PC-9 (cell line): ENCODE data around the gene A4GALT. TPM values are rescaled to one million over a fixed set of nuclear protein-coding genes. Genes with fewer than 3 reads are reported as not detected.

Source experiments
- BruUV-seq: library from RNA; stranded (reverse); fragments of 400-500 nt; replicated peaks from 2 replicates; lab custom pipeline; 2021; lab: Mats Ljungman, UMichigan
- CTCF ChIA-PET: fragments of 300-600 bp; sonication (Branson Sonifier 250); formaldehyde crosslinking; loops from one replicate; lab custom pipeline; 2022; ENCODE audit warnings: antibody characterized with exemption; lab: Charles Lee
- POLR2A ChIA-PET: fragments of 300-600 bp; sonication (Branson Sonifier 250); formaldehyde crosslinking; loops from one replicate; lab custom pipeline; 2022; ENCODE audit warnings: antibody characterized with exemption; ENCODE audit not compliant: unreplicated experiment; lab: Charles Lee
- DNase-seq, 2 experiments: peaks; one replicate each; pipeline versions ENCODE4 v3.0.0 to v3.0.0-alpha.2; 2015 to 2022; ENCODE audit warnings: mixed read lengths in 1 of 2
- H2AFZ ChIP-seq: fragments of 200-600 bp; sonication (generic); 2 replicates; pipeline ENCODE4 v1.8.1; 2017; ENCODE audit warnings: antibody characterized with exemption
- H3F3A ChIP-seq: fragments of 200-600 bp; sonication (generic); 2 replicates; pipeline ENCODE4 v1.8.1; 2017; ENCODE audit warnings: antibody characterized with exemption, mild to moderate bottlenecking, low read depth; ENCODE audit not compliant: insufficient read depth
- H3K27ac ChIP-seq: fragments of 200-600 bp; sonication (generic); 2 replicates; pipeline ENCODE4 v1.6.1; 2016; ENCODE audit warnings: mixed run types
- H3K27me3 ChIP-seq: fragments of 200-600 bp; sonication (generic); 2 replicates; pipeline ENCODE4 v1.6.1; 2016; ENCODE audit warnings: low read depth, mixed run types; ENCODE audit not compliant: insufficient read depth
- H3K36me3 ChIP-seq: fragments of 200-600 bp; sonication (generic); 2 replicates; pipeline ENCODE4 v1.6.1; 2016; ENCODE audit warnings: low read depth, mixed run types
- H3K4me1 ChIP-seq: fragments of 200-600 bp; sonication (generic); replicated peaks from 2 replicates; pipeline ENCODE4 v1.6.1; 2016; ENCODE audit warnings: mixed run types; ENCODE audit not compliant: insufficient read depth
- H3K4me2 ChIP-seq: fragments of 200-600 bp; sonication (generic); 2 replicates; pipeline ENCODE4 v1.6.1; 2017; ENCODE audit warnings: mixed run types
- H3K4me3 ChIP-seq: fragments of 200-600 bp; sonication (generic); 2 replicates; pipeline ENCODE4 v1.6.1; 2016; ENCODE audit warnings: mixed run types
- H3K79me2 ChIP-seq: fragments of 200-600 bp; sonication (generic); 2 replicates; pipeline ENCODE4 v1.6.1; 2017; ENCODE audit warnings: low read depth, mixed run types
- H3K9me2 ChIP-seq: fragments of 200-600 bp; sonication (generic); 2 replicates; pipeline ENCODE4 v1.8.1; 2017; ENCODE audit warnings: mild to moderate bottlenecking; ENCODE audit not compliant: insufficient read depth
- H3K9me3 ChIP-seq: fragments of 200-600 bp; sonication (generic); 2 replicates; pipeline ENCODE4 v1.8.1; 2016; ENCODE audit warnings: low read depth; ENCODE audit not compliant: insufficient read depth
- H4K20me1 ChIP-seq: fragments of 200-600 bp; sonication (generic); 2 replicates; pipeline ENCODE4 v1.8.1; 2017; ENCODE audit not compliant: insufficient read depth
- CTCF ChIP-seq: fragments of 200-600 bp; sonication (generic); conservative IDR thresholded peaks from 2 replicates; pipeline ENCODE4 v1.6.1; 2017; ENCODE audit warnings: mixed run types, antibody characterized with exemption, mild to moderate bottlenecking, moderate library complexity
- EZH2 ChIP-seq: fragments of 200-600 bp; sonication (generic); IDR thresholded peaks from 2 replicates; pipeline ENCODE4 v1.8.0; 2017; ENCODE audit warnings: antibody characterized with exemption, low read depth
- intact Hi-C: fragments of 100-400 bp; cut with micrococcal nuclease; formaldehyde crosslinking; loops from one replicate; pipeline ENCODE4 v1.10.0; 2022; ENCODE audit not compliant: unreplicated experiment
- total RNA-seq: library from RNA; stranded (reverse); gene quantifications from 2 replicates; pipeline ENCODE4 v1.2.3, GENCODE V29; 2021

Gene A4GALT
- total RNA-seq, 1 experiment from 2014 or later: 17.1 TPM

DNA sequence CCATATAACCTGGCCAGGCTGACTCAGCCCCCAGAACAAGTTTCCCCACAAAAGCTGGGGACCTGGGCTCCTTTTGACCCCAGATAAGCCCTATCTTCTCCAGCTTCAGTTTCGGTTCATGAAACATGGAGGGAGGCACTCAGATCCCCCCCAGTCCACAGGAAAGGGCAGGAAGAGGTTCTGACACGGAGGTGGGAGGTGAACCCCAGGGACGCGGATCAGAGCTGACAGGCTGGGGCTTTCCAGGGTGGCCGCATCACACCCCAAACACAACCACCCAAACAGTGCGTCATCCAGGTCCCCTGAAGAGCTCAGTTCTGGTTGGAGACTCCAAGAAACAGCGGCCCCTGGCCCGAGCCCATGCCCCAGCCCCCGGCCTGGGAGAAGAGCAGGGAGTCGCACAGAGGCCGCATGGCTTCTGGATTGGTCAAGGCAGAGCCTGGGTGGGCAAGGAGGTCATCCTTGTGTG lies 44.3 kb upstream of the A4GALT start:
- POLR2A ChIA-PET: interaction anchor here (0.7 kb wide), 1 partner anchor 1989 kb away, joined by 7 read pairs; no protein-coding TSS in a partner anchor
- Histone ChIP-seq H3F3A (peaks cover 12% of the 10 kb centered on the region; the same call in 1 of the 2 replicates), H3K4me2 (no peak overlapping the region), H3K27me3 (no peaks in the 10 kb centered on the region), H3K9me3 (no peaks in the 10 kb centered on the region), H4K20me1 (no peaks in the 10 kb centered on the region), H3K9me2 (no peaks in the 10 kb centered on the region), H3K36me3 (no peaks in the 10 kb centered on the region), H3K4me1 (no peaks in the 10 kb centered on the region), H3K27ac (no peak overlapping the region), H3K4me3 (no peak overlapping the region), H2AFZ (no peak overlapping the region), H3K79me2 (no peaks in the 10 kb centered on the region)
- intact Hi-C loops: no loop called here
- CTCF ChIA-PET: interaction anchor here (0.5 to 0.6 kb wide), 2 partner anchors 103 to 329 kb away, joined by 3 read pairs; no protein-coding TSS in a partner anchor
- BruUV-seq: no TSS peak
- TF ChIP-seq EZH2 (no peak), CTCF (no peak)
- no peak for DNase-seq

DNA sequence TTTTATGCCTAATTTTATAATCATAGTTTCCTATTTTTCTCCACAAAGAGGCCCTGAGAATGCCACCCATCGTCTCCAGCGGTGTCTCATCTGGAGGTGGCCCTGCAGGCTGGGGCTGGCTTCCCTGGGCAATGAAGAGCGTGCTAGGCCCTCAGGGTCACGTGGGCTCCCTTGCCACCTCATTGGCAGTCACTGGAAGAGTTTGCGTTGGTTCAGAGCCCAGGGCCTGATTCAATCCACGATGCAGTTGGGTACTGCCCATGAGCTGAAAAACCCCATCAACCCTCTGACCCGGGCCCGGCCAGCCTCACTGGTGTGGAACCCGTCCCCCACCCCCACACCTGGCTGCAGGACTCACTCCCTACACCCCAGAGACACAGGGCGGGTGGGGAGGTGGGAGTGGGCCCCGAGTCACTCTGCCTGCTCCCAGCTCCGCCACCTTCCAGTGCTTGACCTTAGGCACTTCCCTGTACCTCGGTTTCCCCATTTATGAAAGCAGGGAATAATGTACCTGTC lies 43.4 kb upstream of the A4GALT start:
- H3F3A ChIP-seq: peaks cover 12% of the 10 kb centered on the region; the same call in 1 of the 2 replicates
- no peaks in the 10 kb centered on the region for H3K79me2 ChIP-seq
- H3K27ac ChIP-seq: no peak overlapping the region
- no peak overlapping the region for H2AFZ ChIP-seq
- no TSS peak for BruUV-seq
- no peak for DNase-seq
- no peak overlapping the region for H3K4me3 ChIP-seq
- H4K20me1 ChIP-seq: no peaks in the 10 kb centered on the region
- no peaks in the 10 kb centered on the region for H3K36me3 ChIP-seq
- TF ChIP-seq EZH2: no peak
- TF ChIP-seq CTCF: no peak
- POLR2A ChIA-PET: interaction anchor here (0.6 kb wide), 1 partner anchor 714 kb away, joined by 4 read pairs; no protein-coding TSS in a partner anchor
- H3K4me2 ChIP-seq: no peak overlapping the region
- H3K9me2 ChIP-seq: no peaks in the 10 kb centered on the region
- no peaks in the 10 kb centered on the region for H3K9me3 ChIP-seq
- intact Hi-C loops: no loop called here
- CTCF ChIA-PET: interaction anchor here (0.5 kb wide), 1 partner anchor 104 kb away, joined by 3 read pairs; no protein-coding TSS in a partner anchor
- H3K4me1 ChIP-seq: no peaks in the 10 kb centered on the region
- no peaks in the 10 kb centered on the region for H3K27me3 ChIP-seq

- TF ChIP-seq CTCF: no peak
- TF ChIP-seq EZH2: no peak
- no peaks in the 10 kb centered on the region for H4K20me1 ChIP-seq
- H3K27me3 ChIP-seq: no peaks in the 10 kb centered on the region
- no peaks in the 10 kb centered on the region for H3K36me3 ChIP-seq
- POLR2A ChIA-PET: no interaction called here
- no peak overlapping the region for H3K4me2 ChIP-seq
- H3K27ac ChIP-seq: no peak overlapping the region
- DNase-seq: no peak
- CTCF ChIA-PET: no interaction called here
- no peak overlapping the region for H3K4me3 ChIP-seq
- no TSS peak for BruUV-seq
- no peak overlapping the region for H2AFZ ChIP-seq
- H3K9me3 ChIP-seq: no peaks in the 10 kb centered on the region
- peaks cover 13% of the 10 kb centered on the region; the same call in 1 of the 2 replicates for H3F3A ChIP-seq
- intact Hi-C loops: no loop called here
- H3K9me2 ChIP-seq: no peaks in the 10 kb centered on the region
- H3K4me1 ChIP-seq: peaks cover 12% of the 10 kb centered on the region
- no peaks in the 10 kb centered on the region for H3K79me2 ChIP-seq
Observed at GRCh38 chr22:42760806-42761565, 40.3 kb upstream of the A4GALT start.
